SK-N-SH (cell line): ENCODE measurements around the gene EFCAB8. TPM values are rescaled to one million over a fixed set of nuclear protein-coding genes. Genes with fewer than 3 reads are reported as not detected.

ENCODE experiments used
- CTCF ChIA-PET: fragments of 300-600, 350-600 bp; formaldehyde crosslinking; extraction: SDS; loops from one replicate; lab custom pipeline; 2021; lab: Yijun Ruan, JAX
- POLR2A ChIA-PET: fragments of 350-600 bp; sonication (Branson Sonifier 250); formaldehyde crosslinking; extraction: SDS; loops from one replicate; lab custom pipeline; 2020; ENCODE audit warnings: antibody characterized with exemption, inconsistent platforms; lab: Yijun Ruan, JAX
- DNase-seq: peaks from one replicate; pipeline ENCODE4 v3.0.0; 2012
- H2AFZ ChIP-seq: fragments of 200-600 bp; sonication (generic); 2 replicates; pipeline ENCODE4 v1.8.1; 2016; ENCODE audit warnings: antibody characterized with exemption, mild to moderate bottlenecking, low read depth
- H3F3A ChIP-seq: fragments of 200-600 bp; sonication (generic); replicated peaks from 2 replicates; pipeline ENCODE3; 2016; ENCODE audit warnings: antibody characterized with exemption, mild to moderate bottlenecking; ENCODE audit not compliant: insufficient read depth
- H3K27ac ChIP-seq, 2 experiments: fragments of 200-500 bp in 1 of 2; fragments of 200-600 bp in 1 of 2; sonication (Bioruptor generic) in 1 of 2; sonication (generic), shearing (Covaris generic) in 1 of 2; 2 replicates each; pipeline versions ENCODE4 v1.5.1 to v1.6.1; 2014 to 2016; ENCODE audit warnings: low read depth in 2 of 2, inconsistent platforms in 1 of 2, low read length in 1 of 2, mild to moderate bottlenecking in 1 of 2, mixed read lengths in 1 of 2
- H3K27me3 ChIP-seq: fragments of 200-600 bp; sonication (generic), shearing (Covaris generic); 2 replicates; pipeline ENCODE4 v1.6.1; 2016; ENCODE audit warnings: mixed run types; ENCODE audit not compliant: insufficient read depth
- H3K36me3 ChIP-seq, 2 experiments: fragments of 200-500 bp in 1 of 2; fragments of 200-600 bp in 1 of 2; sonication (Bioruptor generic) in 1 of 2; sonication (generic) in 1 of 2; replicated peaks in 1 of 2; 2 replicates each; pipeline versions ENCODE3 to v1.5.1; 2014 to 2016; ENCODE audit warnings: low read length in 1 of 2, mild to moderate bottlenecking in 1 of 2; ENCODE audit not compliant: insufficient read depth in 2 of 2, control insufficient read depth in 1 of 2
- H3K4me1 ChIP-seq, 2 experiments: fragments of 200-500 bp in 1 of 2; fragments of 200-600 bp in 1 of 2; sonication (Bioruptor generic) in 1 of 2; sonication (generic), shearing (Covaris generic) in 1 of 2; 2 replicates each; pipeline versions ENCODE4 v1.5.1 to v1.6.1; 2014 to 2016; ENCODE audit warnings: low read depth in 1 of 2, low read length in 1 of 2, mixed run types in 1 of 2; ENCODE audit not compliant: insufficient read depth in 2 of 2, control insufficient read depth in 1 of 2
- H3K4me2 ChIP-seq: fragments of 200-600 bp; sonication (generic), shearing (Covaris generic); 2 replicates; pipeline ENCODE4 v1.6.1; 2017; ENCODE audit warnings: mixed run types
- H3K4me3 ChIP-seq, 2 experiments: fragments of 200-500 bp in 1 of 2; fragments of 200-600 bp in 1 of 2; sonication (Bioruptor generic) in 1 of 2; sonication (generic), shearing (Covaris generic) in 1 of 2; 2 replicates each; pipeline versions ENCODE4 v1.5.1 to v1.8.1; 2014 to 2016; ENCODE audit warnings: low read depth in 2 of 2, inconsistent platforms in 1 of 2, low read length in 1 of 2, mild to moderate bottlenecking in 1 of 2, mixed read lengths in 1 of 2, moderate library complexity in 1 of 2
- H3K79me2 ChIP-seq: fragments of 200-600 bp; sonication (generic); 2 replicates; pipeline ENCODE4 v1.8.1; 2017; ENCODE audit warnings: mild to moderate bottlenecking; ENCODE audit not compliant: insufficient read depth
- H3K9ac ChIP-seq: fragments of 200-600 bp; sonication (generic); 2 replicates; pipeline ENCODE4 v1.6.1; 2017; ENCODE audit warnings: mixed run types
- H3K9me2 ChIP-seq: fragments of 200-600 bp; sonication (generic); 2 replicates; pipeline ENCODE4 v1.6.1; 2017; ENCODE audit warnings: mixed run types
- H3K9me3 ChIP-seq: fragments of 200-600 bp; sonication (generic); 2 replicates; pipeline ENCODE4 v1.6.1; 2017; ENCODE audit warnings: mixed run types, mild to moderate bottlenecking, moderate library complexity
- H4K20me1 ChIP-seq: fragments of 200-600 bp; sonication (generic); 2 replicates; pipeline ENCODE4 v1.6.1; 2017; ENCODE audit warnings: mild to moderate bottlenecking, mixed run types; ENCODE audit not compliant: insufficient read depth
- ELF1 ChIP-seq: IDR thresholded peaks from 2 replicates; pipeline ENCODE4 v1.4.0; 2012
- EZH2phosphoT487 ChIP-seq: fragments of 200-600 bp; sonication (generic); IDR thresholded peaks from 2 replicates; pipeline ENCODE4 v1.6.1; 2017; ENCODE audit warnings: low read depth, mixed run types, mild to moderate bottlenecking, antibody characterized with exemption, moderate library complexity, borderline replicate concordance
- GABPA ChIP-seq: IDR thresholded peaks from 2 replicates; pipeline ENCODE4 v1.4.0; 2012; ENCODE audit warnings: low read depth, mild to moderate bottlenecking
- JUND ChIP-seq: IDR thresholded peaks from 2 replicates; pipeline ENCODE4 v1.4.0; 2012
- NFIC ChIP-seq: IDR thresholded peaks from 2 replicates; pipeline ENCODE4 v1.4.0; 2012; ENCODE audit warnings: borderline replicate concordance
- NRF1 ChIP-seq: IDR thresholded peaks from 2 replicates; pipeline ENCODE4 v1.6.1; 2012; ENCODE audit warnings: low read depth, mild to moderate bottlenecking, low read length
- RAD21 ChIP-seq: IDR thresholded peaks from 2 replicates; pipeline ENCODE4 v1.6.1; 2012; ENCODE audit warnings: mild to moderate bottlenecking, low read length
- RCOR1 ChIP-seq: fragments of 150-350 bp; IDR thresholded peaks from 2 replicates; pipeline ENCODE4 v1.6.1; 2017; ENCODE audit warnings: antibody characterized with exemption, low read length
- YY1 ChIP-seq: IDR thresholded peaks from 2 replicates; pipeline ENCODE4 v1.4.0; 2012; ENCODE audit warnings: low read depth, mild to moderate bottlenecking
- ZBTB33 ChIP-seq: IDR thresholded peaks from 2 replicates; pipeline ENCODE4 v1.4.0; 2012; ENCODE audit warnings: low read depth, borderline replicate concordance
- WGBS: methylation state at CpG from one replicate; pipeline ENCODE4 v1.1.6; 2017; ENCODE audit warnings: low lambda C conversion rate; 5-methylcytosine and 5-hydroxymethylcytosine counted together
- polyA plus RNA-seq, 3 experiments: library from polyadenylated mRNA; depleted of rRNA; stranded (reverse); fragments of >200 nt; gene quantifications; 2 replicates each; pipeline ENCODE4 v1.2.3, GENCODE V29; 2012
- TF ChIP-seq, protein P1 (sequence below): IDR thresholded peaks from 2 replicates; pipeline ENCODE4 v1.6.1; 2012; ENCODE audit warnings: mild to moderate bottlenecking, low read depth, low read length, moderate library complexity

EFCAB8 gene
- polyA plus RNA-seq, 1 of the 3 experiments (the other 2 are of a cell fraction) = not detected

DNA sequence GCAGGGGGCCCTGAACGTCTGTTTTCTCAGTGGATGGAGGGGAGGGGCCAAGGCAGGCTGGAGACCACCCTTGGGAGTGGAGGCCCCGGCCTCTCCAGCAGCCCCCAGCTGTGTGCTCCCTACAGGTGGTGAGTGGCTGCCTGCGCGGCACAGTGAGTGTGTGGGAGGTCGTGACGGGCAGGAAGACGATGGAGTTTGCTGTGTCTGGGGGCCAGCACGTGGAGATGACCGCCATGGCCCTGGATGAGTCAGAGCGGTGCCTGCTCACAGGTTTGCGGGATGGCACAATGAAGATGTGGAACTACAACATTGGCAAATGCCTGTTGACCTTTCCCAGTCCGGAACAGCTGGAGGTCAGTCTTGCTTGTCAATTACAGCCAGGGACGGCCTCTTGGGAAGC, 52.6 kb downstream of the EFCAB8 start:
- no peaks in the 10 kb centered on the region for H3K36me3 ChIP-seq
- ChIA-PET CTCF (interaction anchor here (1.2 to 1.4 kb wide), 2 partner anchors 9 to 34 kb away, joined by 4 to 7 read pairs; no protein-coding TSS in a partner anchor), POLR2A (no interaction called here)
- H4K20me1 ChIP-seq = no peaks in the 10 kb centered on the region
- no peaks in the 10 kb centered on the region for H3K9me2 ChIP-seq
- H3K4me3 ChIP-seq = no peak overlapping the region
- no peak overlapping the region for H3K9ac ChIP-seq
- peaks cover 6% of the 10 kb centered on the region; the same call in 1 of the 2 replicates for H3K27me3 ChIP-seq
- H3K79me2 ChIP-seq = no peaks in the 10 kb centered on the region
- 0 out of 2 replicates have a peak, but pooled peaks cover 10% of the 10 kb centered on the region for H3K9me3 ChIP-seq
- no peak overlapping the region for H2AFZ ChIP-seq
- 26% methylated on average over 13 of the region's 13 CpGs for WGBS
- no peak overlapping the region for H3K27ac ChIP-seq
- no peak for DNase-seq
- TF ChIP-seq JUND (no peak), RCOR1 (no peak)
- TF ChIP-seq, all 33 proteins: peak for 0
- no peak overlapping the region for H3K4me2 ChIP-seq
- H3F3A ChIP-seq = no peaks in the 10 kb centered on the region
- H3K4me1 ChIP-seq = no peaks in the 10 kb centered on the region; a peak in 1 of 4 replicates

- H3K4me2 ChIP-seq = no peak overlapping the region
- 71% methylated on average over 1 of the region's 1 CpG for WGBS
- H2AFZ ChIP-seq = no peak overlapping the region
- POLR2A ChIA-PET = no interaction called here
- no peak overlapping the region for H3K4me3 ChIP-seq
- CTCF ChIA-PET = interaction anchor here (1.1 to 1.2 kb wide), 3 partner anchors 9 to 28 kb away, joined by 3 read pairs; no protein-coding TSS in a partner anchor
- no peak overlapping the region for H3K27ac ChIP-seq
- no peak overlapping the region for H3K9ac ChIP-seq
- no peaks in the 10 kb centered on the region for H3F3A ChIP-seq
- H4K20me1 ChIP-seq = no peaks in the 10 kb centered on the region
- H3K27me3 ChIP-seq = peaks cover 6% of the 10 kb centered on the region; the same call in 1 of the 2 replicates
- H3K79me2 ChIP-seq = no peaks in the 10 kb centered on the region
- H3K4me1 ChIP-seq = no peaks in the 10 kb centered on the region
- no peak for DNase-seq
- 0 out of 2 replicates have a peak, but pooled peaks cover 10% of the 10 kb centered on the region for H3K9me3 ChIP-seq
- H3K36me3 ChIP-seq = no peaks in the 10 kb centered on the region
- TF ChIP-seq ELF1 (no peak), YY1 (no peak), NRF1 (no peak), RAD21 (no peak), GABPA (no peak)
- TF ChIP-seq, protein P1, sequence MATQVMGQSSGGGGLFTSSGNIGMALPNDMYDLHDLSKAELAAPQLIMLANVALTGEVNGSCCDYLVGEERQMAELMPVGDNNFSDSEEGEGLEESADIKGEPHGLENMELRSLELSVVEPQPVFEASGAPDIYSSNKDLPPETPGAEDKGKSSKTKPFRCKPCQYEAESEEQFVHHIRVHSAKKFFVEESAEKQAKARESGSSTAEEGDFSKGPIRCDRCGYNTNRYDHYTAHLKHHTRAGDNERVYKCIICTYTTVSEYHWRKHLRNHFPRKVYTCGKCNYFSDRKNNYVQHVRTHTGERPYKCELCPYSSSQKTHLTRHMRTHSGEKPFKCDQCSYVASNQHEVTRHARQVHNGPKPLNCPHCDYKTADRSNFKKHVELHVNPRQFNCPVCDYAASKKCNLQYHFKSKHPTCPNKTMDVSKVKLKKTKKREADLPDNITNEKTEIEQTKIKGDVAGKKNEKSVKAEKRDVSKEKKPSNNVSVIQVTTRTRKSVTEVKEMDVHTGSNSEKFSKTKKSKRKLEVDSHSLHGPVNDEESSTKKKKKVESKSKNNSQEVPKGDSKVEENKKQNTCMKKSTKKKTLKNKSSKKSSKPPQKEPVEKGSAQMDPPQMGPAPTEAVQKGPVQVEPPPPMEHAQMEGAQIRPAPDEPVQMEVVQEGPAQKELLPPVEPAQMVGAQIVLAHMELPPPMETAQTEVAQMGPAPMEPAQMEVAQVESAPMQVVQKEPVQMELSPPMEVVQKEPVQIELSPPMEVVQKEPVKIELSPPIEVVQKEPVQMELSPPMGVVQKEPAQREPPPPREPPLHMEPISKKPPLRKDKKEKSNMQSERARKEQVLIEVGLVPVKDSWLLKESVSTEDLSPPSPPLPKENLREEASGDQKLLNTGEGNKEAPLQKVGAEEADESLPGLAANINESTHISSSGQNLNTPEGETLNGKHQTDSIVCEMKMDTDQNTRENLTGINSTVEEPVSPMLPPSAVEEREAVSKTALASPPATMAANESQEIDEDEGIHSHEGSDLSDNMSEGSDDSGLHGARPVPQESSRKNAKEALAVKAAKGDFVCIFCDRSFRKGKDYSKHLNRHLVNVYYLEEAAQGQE = no peak
- TF ChIP-seq, all 33 proteins: peak for 0
- no peaks in the 10 kb centered on the region for H3K9me2 ChIP-seq
These were observed 54.0 kb downstream of the EFCAB8 start for GRCh38 chr20:32912688-32913087.

DNA sequence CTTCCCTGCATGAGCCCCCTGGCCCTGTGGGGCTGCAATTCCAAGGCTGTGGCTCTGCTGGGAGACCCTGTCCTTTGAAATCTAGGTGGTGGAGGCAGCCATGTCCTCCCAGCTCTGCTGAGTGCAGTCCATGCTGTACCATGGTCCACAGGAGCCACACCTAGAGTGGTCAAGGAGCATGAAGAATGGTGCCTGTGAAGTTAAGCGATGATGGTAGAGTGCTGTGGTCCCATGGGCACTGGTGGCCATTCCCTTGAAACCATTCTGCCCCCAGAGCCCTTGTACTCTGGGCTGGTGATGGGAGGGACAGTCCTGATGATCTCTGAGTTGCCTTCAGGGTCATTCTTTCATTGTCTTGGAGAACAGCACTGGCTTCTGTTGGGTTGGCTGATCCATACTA, 55.3 kb downstream of the EFCAB8 start:
- ChIA-PET POLR2A (no interaction called here), CTCF (no interaction called here)
- Histone ChIP-seq H3K27ac (no peak overlapping the region), H3F3A (no peaks in the 10 kb centered on the region), H3K4me1 (no peaks in the 10 kb centered on the region), H3K4me3 (no peak overlapping the region), H3K9ac (no peak overlapping the region), H3K79me2 (no peaks in the 10 kb centered on the region), H4K20me1 (no peaks in the 10 kb centered on the region), H3K36me3 (no peaks in the 10 kb centered on the region), H3K9me3 (0 out of 2 replicates have a peak, but pooled peaks cover 10% of the 10 kb centered on the region), H3K27me3 (peaks cover 6% of the 10 kb centered on the region), H2AFZ (no peak overlapping the region), H3K4me2 (no peak overlapping the region), H3K9me2 (no peaks in the 10 kb centered on the region)
- TF ChIP-seq GABPA (no peak), NFIC (no peak), ZBTB33 (no peak), EZH2phosphoT487 (no peak), NRF1 (no peak)
- WGBS = 0% methylated on average over 1 of the region's 1 CpG
- no peak for DNase-seq
